ENCODE data around the gene RO60.
A peak's percentile ranks its signal among the peaks of the same experiment; 100 is the strongest.

The RO60 gene

GRCh38 chr1:193058529-193059281, 707 bp upstream of the RO60 start:
- peaks cover 30% of the 10 kb centered on the region for H3K4me1 Mint-ChIP-seq
- no peaks in the 10 kb centered on the region for H3K9me3 Mint-ChIP-seq
- H3K27me3 Mint-ChIP-seq (ENCODE audit: low read depth): no peaks in the 10 kb centered on the region
- peak overlapping the region; percentile 94 to 97 (median 97) for H3K27ac Mint-ChIP-seq
- peaks cover 13% of the 10 kb centered on the region for H3K36me3 Mint-ChIP-seq (ENCODE audit: low read depth)
- peak overlapping the region; percentile 94 to 98 (median 98) for H3K4me3 Mint-ChIP-seq
- TF ChIP-seq, protein P1, sequence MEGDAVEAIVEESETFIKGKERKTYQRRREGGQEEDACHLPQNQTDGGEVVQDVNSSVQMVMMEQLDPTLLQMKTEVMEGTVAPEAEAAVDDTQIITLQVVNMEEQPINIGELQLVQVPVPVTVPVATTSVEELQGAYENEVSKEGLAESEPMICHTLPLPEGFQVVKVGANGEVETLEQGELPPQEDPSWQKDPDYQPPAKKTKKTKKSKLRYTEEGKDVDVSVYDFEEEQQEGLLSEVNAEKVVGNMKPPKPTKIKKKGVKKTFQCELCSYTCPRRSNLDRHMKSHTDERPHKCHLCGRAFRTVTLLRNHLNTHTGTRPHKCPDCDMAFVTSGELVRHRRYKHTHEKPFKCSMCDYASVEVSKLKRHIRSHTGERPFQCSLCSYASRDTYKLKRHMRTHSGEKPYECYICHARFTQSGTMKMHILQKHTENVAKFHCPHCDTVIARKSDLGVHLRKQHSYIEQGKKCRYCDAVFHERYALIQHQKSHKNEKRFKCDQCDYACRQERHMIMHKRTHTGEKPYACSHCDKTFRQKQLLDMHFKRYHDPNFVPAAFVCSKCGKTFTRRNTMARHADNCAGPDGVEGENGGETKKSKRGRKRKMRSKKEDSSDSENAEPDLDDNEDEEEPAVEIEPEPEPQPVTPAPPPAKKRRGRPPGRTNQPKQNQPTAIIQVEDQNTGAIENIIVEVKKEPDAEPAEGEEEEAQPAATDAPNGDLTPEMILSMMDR (IDR thresholded peaks at IDR 0.05; ENCODE audit: unreplicated experiment in 3 of 3): no peak

GRCh38 chr1:193060115-193060403, 647 bp downstream of the RO60 start:
- Mint-ChIP-seq H3K36me3 (ENCODE audit: low read depth) (peaks cover 19% of the 10 kb centered on the region), H3K27ac (peak overlapping the region; percentile 94 to 97 (median 97)), H3K27me3 (ENCODE audit: low read depth) (no peaks in the 10 kb centered on the region), H3K9me3 (no peaks in the 10 kb centered on the region), H3K4me1 (peaks cover 30% of the 10 kb centered on the region), H3K4me3 (peak overlapping the region; percentile 94 to 98 (median 98))
- TF ChIP-seq, protein P1 (IDR thresholded peaks at IDR 0.05; ENCODE audit: unreplicated experiment in 3 of 3): no peak

DNA sequence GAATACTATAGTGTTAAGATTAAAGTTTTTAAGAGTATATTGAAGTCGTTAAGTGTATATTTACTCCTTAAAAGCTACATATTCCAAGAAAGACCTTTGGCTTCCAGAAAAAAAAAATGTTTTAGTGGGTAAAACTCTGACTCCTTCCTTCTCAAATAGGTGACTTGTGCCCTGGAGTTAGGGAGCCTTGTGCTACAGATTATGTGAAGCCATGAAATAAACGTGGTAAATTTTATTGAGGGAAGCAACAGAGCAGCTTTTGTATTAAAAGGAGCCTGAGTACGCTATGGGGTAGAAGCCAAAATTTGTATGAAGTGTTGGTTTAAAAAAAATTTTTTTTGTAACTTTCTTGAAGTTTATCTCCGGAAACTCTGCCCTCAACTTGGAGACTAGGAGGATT, 994 bp downstream of the RO60 start:
- Mint-ChIP-seq H3K27ac (peak overlapping the region; percentile 94 to 97 (median 97)), H3K4me1 (peaks cover 30% of the 10 kb centered on the region), H3K27me3 (ENCODE audit: low read depth) (no peaks in the 10 kb centered on the region), H3K36me3 (ENCODE audit: low read depth) (peaks cover 19% of the 10 kb centered on the region), H3K4me3 (peak overlapping the region; percentile 94 to 98 (median 98)), H3K9me3 (no peaks in the 10 kb centered on the region)
- TF ChIP-seq, protein P1 (IDR thresholded peaks at IDR 0.05; ENCODE audit: unreplicated experiment in 3 of 3): no peak

DNA sequence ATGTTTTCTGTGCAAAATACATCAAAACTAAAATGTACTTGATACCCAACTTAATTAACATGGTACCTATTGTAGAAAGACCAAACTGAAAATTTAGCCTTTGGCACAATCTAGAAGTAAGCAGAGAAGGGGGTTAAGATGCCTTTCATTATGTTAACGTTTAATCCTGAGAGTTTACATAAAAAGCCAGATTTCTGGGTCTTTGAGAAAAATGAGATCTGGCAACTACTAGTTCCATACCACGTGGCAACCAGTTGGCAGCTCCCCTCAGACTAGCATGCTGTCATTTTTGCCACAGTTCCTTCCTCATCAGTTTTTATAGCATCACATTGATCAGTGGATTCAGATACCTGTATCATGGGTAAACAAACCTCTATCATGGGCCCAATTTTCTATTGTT, 1.5 kb downstream of the RO60 start:
- Mint-ChIP-seq H3K27me3 (ENCODE audit: low read depth) (no peaks in the 10 kb centered on the region), H3K36me3 (ENCODE audit: low read depth) (peaks cover 21% of the 10 kb centered on the region), H3K27ac (peak overlapping the region; percentile 94 to 97 (median 97)), H3K9me3 (no peaks in the 10 kb centered on the region), H3K4me1 (peaks cover 30% of the 10 kb centered on the region), H3K4me3 (peak overlapping the region; percentile 94 to 98 (median 98))
- TF ChIP-seq, protein P1 (IDR thresholded peaks at IDR 0.05; ENCODE audit: unreplicated experiment in 3 of 3): no peak

DNA sequence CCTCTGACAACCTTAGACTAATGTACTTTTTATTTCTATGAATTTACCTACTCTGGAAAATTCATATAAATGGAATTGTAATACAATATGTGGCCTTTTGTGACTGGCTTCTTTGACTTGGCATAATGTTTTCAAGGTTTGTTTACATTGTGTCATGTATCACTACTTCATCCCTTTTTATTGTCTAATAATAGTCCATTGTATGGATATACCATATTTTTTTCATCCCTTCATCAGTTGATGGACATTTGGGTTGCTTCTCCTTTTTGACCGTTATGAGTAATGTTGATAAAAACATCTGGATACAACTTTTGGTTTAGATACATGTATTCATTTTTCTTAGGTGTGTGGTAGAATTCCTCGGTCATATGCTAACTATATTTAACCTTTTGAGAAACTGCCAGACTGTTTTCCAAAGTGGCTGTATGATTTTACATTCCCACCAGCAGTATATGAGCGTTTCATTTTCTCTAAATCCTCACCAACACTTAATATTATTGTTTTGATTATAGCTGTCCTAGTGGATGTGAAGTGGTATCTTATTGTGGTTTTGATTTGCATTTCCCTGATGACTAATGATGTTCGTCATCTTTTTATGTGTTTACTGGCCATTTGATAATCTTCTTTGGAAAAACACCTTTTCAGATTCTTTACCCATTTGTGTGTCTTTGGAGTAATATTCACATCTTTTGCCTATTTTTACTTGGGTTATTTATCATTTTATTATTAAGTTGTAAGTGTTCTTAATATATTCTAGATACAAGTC, 3.5 kb downstream of the RO60 start:
- peaks cover 31% of the 10 kb centered on the region for H3K36me3 Mint-ChIP-seq (ENCODE audit: low read depth)
- no peaks in the 10 kb centered on the region for H3K9me3 Mint-ChIP-seq
- no peaks in the 10 kb centered on the region for H3K27me3 Mint-ChIP-seq (ENCODE audit: low read depth)
- peak overlapping the region; percentile 23 to 41 (median 36) for H3K4me3 Mint-ChIP-seq
- H3K27ac Mint-ChIP-seq: no peak overlapping the region
- TF ChIP-seq, protein P1 (IDR thresholded peaks at IDR 0.05; ENCODE audit: unreplicated experiment in 3 of 3): no peak
- H3K4me1 Mint-ChIP-seq: peaks cover 20% of the 10 kb centered on the region

All from nephron (organoid).